ENCODE results near the gene MYMX. TPM values are rescaled to one million over a fixed set of nuclear protein-coding genes. Genes with fewer than 3 reads are reported as not detected.

Gene MYMX
- total and polyA plus RNA-seq, 2 of the 13 experiments (the other 11 are each of a cell fraction or from before 2014, with no cell fraction given) = not detected

- peak; percentile 71; the same call in 1 of the 2 replicates for TF ChIP-seq ZNF362 (CRISPR knock-in tag; IDR thresholded peaks at IDR 0.05; ENCODE audit: borderline replicate concordance)
- no peak; the same call in 1 of the 2 replicates for TF ChIP-seq ARNT (IDR thresholded peaks at IDR 0.05)
- TF ChIP-seq HHEX (CRISPR knock-in tag; IDR thresholded peaks at IDR 0.05) = 0 out of 2 replicates have a peak, but pooled peaks have one; percentile 30
- peak; percentile 99 for TF ChIP-seq ZNF256 (CRISPR knock-in tag; conservative IDR thresholded peaks at IDR 0.05)
- TF ChIP-seq TP53 (CRISPR knock-in tag; conservative IDR thresholded peaks at IDR 0.05) = peak; percentile 85
- peak; percentile 29; the same call in 1 of the 2 replicates for TF ChIP-seq ZNF317 (CRISPR knock-in tag; IDR thresholded peaks at IDR 0.05)
- 0 out of 2 replicates have a peak, but pooled peaks have one; percentile 73 for TF ChIP-seq ZNF556 (CRISPR knock-in tag; IDR thresholded peaks at IDR 0.05; ENCODE audit: borderline replicate concordance)
- TF ChIP-seq TEAD2 (CRISPR knock-in tag; IDR thresholded peaks at IDR 0.05) = peak; percentile 92
- peak; percentile 40 for TF ChIP-seq ESRRA (CRISPR knock-in tag; IDR thresholded peaks at IDR 0.05; ENCODE audit: low read depth)
- no peak for TF ChIP-seq KLF13 (CRISPR knock-in tag; IDR thresholded peaks at IDR 0.05)
- peak; percentile 98 for TF ChIP-seq GTF2F1 (IDR thresholded peaks at IDR 0.05; ENCODE audit: low read length)
- peak; percentile 77 for TF ChIP-seq ATF1 (CRISPR knock-in tag; IDR thresholded peaks at IDR 0.05)
- TF ChIP-seq ARID4A (CRISPR knock-in tag; IDR thresholded peaks at IDR 0.05; ENCODE audit: borderline replicate concordance) = peak; percentile 62; the same call in 1 of the 2 replicates
- no peak for TF ChIP-seq ZBTB34 (CRISPR knock-in tag; IDR thresholded peaks at IDR 0.05)
- peak; percentile 42; the same call in 1 of the 2 replicates for TF ChIP-seq SAFB2 (CRISPR knock-in tag; IDR thresholded peaks at IDR 0.05; ENCODE audit: borderline replicate concordance, low read depth)
- no peak for TF ChIP-seq AGO1 (IDR thresholded peaks at IDR 0.05; ENCODE audit: low read depth, low read length, poor library complexity, severe bottlenecking)
- 0 out of 2 replicates have a peak, but pooled peaks have one; percentile 53 for TF ChIP-seq FOXM1 (CRISPR knock-in tag; IDR thresholded peaks at IDR 0.05)
- peak; percentile 73 for TF ChIP-seq ZNF574 (CRISPR knock-in tag; IDR thresholded peaks at IDR 0.05)
- 0 out of 2 replicates have a peak, but pooled peaks have one; percentile 86 for TF ChIP-seq ZNF737 (CRISPR knock-in tag; IDR thresholded peaks at IDR 0.05; ENCODE audit: borderline replicate concordance)
- no peak for TF ChIP-seq ARHGAP35 (CRISPR knock-in tag; IDR thresholded peaks at IDR 0.05; ENCODE audit: borderline replicate concordance)
These were observed 30.1 kb downstream of the MYMX start, which contains the start of gene HSP90AB1 (continued) for GRCh38 chr6:44246663-44247337.
